Stimulated activated CD8-positive, alpha-beta memory T cell treated with anti-CD3 and anti-CD28 coated beads, Interleukin-2, amount 100 ng/mL, for 1 hour (primary cell): ENCODE data around the gene MB.
"Not testable (repeated sequence)": the region's sequence is repeated elsewhere in the genome, so short reads cannot be mapped to it uniquely, and the experiment has no call there.

ENCODE experiments used
- DNase-seq, 2 donors: peaks; one replicate each; pipeline ENCODE4 v3.0.0-alpha.2; 2020; ENCODE audit warnings: low read depth in 2 of 2

The MB gene

DNA sequence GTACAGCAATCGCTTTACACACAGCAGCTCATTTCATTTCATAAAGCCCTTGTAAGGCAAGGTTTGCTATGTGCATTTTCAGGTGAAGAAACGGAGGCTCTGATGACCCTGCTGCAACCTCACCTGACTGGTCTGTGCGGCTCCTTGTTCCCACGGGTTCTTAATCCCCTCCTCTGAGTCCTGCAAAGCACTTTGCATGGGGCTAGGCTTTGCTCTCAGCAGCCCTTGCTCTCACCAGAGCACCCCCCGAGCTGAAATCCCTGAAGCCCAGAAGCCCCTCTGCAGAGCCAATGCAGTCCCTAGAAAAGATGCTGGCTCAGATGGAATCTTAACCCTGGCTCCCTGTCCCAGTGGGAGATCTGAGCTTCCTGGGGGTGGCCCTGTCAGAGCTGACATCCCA, 20.1 kb upstream of the MB start:
- DNase-seq: no peak

DNA sequence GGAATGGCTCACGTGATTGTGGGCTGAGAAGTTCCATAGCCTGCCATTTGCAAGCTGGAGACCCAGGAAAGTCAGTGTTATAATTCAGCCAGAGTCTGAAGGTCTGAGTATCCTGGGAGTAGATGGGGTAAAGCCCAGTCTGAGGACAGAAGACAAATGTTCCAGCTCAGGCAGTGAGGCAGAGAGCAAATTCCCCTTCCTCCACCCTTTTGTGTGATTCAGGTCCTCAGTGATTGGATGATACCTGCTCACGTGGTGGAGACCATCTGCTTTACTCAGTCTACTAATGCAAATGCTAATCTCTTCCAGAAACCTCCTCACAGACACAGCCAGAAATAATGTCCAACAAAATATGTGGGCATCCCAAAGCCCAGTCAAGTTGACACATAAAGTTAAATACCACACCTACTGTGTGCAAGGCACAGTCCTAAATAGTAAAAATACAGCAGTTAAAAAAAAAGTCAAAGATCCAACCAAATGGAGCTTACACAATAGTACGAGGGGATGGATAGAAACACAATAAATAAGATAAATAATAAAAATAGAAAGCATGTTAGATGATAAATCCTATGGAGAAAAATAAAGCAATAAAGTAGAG, 17.9 kb upstream of the MB start:
- no peak for DNase-seq

DNA sequence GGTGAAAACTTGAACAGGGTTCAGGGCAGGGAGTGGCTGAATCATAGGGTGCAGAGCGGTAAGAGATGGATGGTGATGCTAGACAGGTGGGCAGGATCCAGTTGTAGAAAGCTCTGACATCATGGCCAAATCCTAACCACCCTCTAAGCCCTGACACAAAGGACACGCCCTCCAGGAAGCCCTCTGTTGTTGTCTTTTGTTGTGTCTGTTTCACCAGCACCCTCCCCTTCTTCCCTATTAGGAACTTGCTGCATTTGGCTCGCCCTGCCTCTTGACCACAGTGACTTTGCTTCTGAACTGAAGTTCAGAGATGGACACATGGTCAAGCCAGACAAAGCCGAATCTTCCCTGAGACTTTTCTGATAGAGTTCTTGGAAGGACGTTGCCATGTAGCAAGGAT, 16.9 kb upstream of the MB start:
- no peak for DNase-seq

DNA sequence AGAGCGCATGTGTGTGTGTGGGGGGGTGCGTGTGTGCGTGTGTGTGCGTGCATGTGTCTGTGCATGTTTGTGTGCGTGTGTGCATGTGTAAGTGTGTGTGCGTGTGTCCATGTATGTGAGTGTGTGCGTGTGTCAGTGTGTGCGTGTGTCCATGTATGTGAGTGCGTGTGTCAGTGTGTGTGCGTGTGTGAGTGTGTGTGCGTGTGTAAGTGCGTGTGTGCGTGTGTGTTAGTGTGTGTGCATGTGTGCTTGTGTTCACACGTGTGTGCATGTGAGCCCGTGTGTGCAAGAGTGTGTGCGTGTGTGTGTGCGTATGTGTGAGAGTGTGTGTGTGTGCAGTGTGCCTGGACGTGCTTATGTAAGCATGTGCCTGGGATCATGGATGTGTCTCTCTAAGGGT, 16.4 kb upstream of the MB start:
- DNase-seq: no peak

DNA sequence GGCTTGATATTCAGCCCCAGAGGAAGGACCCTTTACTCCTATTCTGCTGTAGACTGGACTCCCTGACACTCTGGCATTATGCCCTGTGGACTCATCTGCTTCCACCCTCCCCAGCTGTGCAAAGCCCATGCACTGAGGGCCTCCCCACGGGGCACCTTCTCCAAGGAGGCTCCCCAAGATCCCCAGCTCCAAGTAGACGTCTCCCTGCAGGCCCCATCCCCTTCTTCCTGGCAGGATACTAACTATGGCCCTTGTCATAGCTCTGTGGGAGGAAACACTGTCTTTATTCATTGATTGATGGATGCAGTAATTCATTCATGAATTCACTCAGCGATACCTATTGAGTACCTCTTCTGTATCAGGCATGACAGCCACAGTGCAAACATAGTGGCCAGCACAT, 15.8 kb upstream of the MB start:
- no peak for DNase-seq

DNA sequence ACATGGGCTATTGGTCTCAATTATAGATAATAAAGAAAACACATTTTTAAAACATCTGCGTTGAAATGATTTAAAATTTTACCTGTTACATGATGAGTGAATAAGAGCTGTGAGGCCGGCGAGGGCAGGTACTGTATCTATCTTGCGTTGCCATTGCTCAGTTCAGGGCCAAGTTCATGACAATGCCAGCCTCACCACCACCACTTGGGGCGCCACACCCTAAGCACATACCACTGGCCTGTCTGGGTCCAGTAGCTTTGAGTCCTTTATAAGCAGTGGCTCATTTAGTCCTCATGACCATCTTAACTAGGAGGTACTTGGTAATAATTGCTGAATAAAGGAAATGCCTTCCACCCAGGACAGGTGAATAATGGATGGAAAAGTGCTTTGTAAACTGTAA, 14.5 kb upstream of the MB start:
- no peak for DNase-seq

DNA sequence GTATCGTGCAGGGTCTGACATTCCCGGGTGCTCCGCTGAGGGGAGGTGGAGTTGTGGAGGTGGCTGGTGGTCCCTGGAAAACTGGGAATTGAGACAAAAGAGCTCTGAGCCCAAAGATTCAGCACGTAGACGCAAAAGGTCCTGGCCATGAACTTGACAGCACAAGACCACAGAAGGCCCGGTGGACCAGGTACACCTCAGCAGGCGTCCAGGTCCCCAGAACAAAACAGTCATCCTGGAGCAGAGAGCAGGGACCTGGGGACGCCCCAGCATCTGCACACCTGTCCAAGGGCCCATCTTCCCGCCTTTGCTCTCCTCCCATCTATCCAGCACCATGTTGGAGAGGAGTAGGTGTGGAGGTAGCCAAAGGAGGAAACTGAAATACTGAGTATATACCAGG, 13.8 kb upstream of the MB start:
- DNase-seq: no peak

DNA sequence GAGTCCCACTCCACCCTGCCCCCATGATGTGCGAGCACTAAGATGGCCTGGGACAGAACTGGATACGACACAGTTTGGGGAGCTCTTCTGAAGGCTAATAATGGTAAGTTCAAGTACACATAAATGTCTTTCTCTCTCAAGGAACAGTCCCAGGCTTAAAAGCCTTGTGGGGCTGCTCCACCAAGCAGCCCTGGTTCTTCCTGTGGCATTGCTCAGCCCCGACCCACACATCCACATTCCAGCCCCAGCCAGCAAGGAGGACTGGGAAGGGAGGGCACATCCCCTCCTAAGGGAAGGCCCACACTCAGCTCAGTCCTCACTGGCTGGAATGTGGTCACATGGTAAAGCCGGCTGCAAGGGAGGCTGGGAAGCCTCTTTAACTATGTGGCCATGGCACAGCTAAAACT, 13.3 kb upstream of the MB start:
- DNase-seq: no peak

DNA sequence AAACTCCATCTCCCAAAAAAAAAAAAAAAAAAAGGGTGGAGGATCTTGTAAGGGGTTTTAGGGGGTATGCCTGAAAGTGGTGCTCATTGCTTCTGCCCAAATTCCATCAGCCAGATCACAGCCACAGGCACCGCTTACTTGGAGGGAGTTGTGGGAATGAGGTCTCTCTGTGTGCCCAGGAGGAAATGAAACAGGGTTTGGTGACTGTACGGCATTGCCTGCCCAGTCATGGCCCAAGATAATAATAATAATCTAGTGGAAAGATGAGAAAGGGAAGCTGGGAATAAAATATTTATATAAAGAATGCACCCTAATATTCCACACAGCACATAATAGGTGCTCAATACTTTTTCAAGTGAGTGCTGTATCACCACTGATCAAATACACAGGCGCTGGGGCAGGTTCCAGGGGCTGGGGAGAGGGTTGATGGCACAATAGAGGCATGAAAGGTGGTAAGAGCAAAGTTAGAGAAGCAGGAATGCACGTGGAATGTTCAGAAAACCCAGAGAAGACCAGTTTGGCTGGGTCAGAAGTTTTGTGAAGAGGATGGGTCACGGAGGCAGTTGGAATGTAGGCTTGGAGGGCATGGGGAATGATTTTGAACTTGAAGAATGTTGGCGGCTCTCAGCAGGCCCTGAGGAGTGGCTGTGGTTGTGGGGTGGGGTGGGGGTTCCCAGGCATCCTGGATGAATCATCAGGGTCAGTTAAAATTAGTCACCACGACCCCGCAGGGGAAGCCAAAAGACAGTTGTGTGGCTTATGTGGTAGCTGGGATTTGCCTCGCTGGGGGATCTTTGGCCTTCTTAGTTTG, 12.5 kb upstream of the MB start:
- peak in 1 of 2 donors; percentile 21 for DNase-seq

DNA sequence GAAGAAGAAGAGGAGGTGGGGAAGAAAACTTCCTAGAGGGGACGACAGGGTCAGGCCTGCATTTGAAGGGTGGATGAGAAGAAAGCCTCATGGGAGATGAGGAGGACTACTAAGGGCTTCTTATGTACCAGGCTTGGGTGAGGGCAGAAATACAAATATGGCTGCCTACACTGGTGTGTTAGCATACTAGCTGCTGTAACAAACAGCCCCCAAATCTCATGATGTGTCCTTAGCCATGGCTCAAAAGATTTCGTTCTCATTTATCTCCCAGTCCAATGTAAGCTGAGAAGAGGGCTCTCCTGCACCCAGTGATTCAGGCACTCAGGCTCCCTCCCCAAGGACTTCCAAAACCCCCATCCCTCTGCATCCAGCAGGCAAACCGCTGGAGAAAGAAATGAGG, 11.6 kb upstream of the MB start:
- DNase-seq: no peak

DNA sequence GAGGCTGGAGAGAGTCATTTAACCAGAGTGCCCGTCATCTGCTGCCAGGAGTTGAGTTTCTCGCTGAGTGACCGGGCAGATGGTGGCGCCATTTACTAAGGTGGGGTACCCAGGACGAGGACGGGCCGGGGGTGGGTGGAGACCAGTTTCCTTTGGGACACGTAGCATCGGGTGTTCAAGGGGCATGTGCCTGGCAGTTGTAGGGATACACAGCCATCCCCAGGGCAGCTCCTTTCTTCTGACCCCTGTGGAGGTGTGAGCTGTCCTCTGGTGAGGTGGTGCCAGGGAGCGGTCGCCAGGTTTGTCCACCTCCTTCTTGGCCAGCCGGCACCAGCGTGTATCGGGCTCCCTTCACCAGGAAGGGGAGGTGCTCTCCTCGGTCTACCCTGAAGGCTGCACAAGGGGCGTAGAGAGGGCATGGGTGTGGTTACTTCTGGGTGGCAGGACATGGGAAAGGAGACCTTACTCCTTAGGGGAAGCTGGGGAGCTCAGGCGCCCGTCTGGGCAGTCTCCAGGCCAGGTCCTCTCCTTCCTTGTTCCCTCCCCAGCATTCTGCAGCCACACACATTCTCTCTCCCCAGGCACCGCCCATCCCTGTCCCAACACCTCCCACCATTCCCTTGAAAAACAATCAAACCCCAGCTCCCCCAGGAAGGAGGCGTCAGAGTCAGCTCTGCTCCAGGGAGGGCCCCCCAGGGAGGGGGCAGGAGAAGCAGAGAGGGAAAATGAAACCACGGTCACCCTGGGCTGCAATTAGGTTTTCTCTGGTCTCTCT, 10.3 kb upstream of the MB start:
- peak; percentile 21 to 29 for DNase-seq

DNA sequence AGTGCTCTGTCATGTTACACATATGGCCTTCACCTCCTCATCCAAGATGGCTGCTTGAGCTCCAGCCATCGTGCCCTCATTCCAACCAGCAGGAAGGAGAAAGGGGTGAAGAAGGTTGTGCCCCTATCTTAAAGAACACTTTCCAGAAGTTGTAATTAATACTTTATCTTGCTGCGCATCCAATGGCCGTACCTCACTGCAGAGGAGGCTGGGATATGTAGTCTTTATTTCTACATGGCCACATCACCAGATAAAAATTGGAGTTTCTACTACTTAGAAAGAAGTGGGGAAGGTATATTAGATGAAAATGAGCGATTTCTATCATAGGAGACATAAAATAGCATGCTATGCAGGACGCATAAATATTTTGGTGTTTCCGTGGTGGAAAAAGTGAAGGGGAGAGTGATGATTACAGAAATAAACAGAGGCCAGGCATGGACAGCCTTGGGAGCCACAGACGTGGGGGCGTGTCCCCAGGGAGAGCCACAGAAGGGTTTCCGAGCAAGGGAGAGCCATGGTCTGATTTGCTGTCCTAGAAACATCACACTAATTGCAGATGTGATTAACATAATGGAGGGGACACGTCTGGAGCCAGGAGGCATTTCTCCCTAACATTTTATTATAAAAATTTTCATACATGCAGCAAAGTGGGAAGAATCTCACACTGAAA, 8.8 kb upstream of the MB start:
- no peak for DNase-seq

DNA sequence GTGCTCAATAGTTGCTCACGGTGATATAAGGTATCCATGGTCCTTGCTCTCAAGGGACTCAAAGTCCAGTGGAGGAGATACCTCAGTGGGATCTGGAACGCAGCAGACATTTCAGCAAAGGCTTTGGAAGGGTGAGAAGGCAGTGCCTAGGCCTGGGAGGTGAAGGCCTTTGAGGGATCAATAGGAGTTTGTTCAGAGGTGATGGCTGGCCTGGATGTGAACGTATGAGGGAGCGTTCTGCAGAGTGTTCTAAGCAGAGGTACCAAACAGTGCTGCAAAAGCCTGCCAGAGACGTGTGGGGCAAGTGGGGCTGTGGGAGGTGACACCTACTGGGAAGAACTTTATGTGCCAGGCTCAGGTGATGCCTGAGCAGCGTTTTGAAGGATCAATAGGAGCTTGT, 7.4 kb upstream of the MB start:
- no peak for DNase-seq

DNA sequence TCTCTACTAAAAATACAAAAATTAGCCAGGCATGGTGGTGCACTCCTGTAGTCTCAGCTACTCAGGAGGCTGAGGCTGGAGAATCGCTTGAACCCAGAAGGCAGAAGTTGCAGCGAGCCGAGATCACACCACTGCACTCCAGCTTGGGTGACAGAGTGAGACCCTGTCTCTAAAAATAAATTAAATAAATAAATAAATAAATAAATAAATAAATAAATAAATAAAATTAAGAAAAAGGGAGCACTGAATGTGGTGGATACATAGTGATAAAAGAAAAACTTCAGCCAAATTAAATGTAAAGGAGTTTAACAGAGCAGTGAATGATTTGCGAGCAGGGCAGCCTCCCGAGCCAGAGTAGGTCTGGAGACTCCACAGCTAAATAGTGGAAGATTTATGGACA, 6.8 kb upstream of the MB start:
- not testable (repeated sequence) for DNase-seq

DNA sequence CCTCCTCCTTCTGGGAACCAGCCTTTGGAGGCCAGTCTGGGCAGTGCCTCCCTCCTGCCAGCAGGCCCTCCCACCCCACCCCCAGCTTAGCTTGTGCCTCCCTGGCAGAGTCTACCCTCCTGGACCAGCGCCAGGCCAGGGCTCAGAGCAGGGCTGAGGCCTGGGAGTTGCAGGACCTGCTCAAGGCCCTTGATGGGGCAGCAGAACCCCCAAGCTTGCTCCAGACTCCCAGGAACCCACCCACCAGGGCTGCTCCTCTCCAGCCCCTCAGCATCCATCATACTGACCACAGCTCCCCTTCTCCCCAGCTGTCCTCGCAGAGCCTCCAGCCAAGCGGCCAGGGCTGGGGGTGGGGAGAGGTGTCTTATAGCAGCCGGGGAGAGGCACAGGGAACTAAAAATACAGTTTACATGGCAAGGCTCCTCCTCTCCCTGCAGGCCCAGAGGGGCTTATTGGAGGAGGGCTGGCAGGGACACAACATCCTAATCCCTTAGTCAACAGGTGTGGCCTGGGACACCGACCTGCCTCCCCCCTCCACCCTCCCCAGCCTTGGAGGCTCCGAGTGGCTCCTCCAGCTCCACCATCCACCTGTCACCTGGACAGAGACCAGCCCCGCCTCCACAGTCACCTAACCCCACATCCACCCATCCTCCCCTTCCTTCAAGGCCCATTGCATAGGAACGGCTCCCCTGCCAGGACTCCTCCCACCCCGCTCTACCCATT, 5.2 kb upstream of the MB start:
- DNase-seq: no peak

DNA sequence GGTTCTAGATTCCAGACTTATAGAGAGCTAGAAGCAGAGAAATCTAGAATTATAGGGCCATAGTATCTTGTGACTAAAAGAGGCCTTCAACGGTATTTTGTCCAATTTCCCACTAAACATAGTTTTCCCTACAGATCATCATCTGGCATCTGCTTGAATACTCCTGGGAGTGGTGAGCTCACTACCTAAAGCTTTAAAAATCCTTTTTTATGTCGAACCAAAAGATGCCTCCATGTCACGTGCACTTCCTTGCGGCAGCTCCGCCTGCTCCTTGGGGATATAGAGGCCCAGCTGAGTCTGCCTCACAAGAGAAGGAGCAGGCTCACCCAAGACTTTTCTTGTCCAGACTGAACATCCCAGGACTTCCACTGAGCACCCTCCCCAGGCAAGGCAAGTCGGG, 4.3 kb upstream of the MB start:
- DNase-seq: no peak

DNA sequence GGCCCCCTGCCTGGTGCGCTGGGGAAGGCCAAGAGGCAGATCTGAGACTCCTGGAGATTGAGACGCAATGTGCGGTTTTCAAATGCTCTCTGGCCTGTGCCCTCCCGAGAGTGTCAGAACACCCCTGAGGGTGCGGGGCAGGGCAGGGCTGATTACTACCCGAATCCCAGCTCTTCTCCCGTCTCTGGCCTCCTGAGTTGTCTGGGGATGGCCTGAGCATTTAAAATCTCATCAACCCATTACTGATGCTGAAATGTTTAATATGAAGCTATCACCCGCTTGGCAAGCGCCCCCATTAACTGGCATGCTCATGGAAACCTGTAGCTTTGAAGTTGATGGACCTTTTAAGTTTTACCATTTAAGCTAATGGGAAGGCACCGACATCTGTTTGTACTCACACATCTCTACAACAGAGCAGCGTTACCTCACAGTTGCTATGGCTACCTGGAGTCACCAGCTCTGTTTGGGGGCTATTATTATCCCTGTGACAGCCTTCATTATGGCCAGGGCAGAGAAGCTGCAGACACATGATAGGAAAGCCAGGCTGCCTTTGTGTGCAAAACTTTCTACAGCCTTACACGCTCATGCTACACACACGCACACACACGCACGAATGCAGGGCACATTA, 3.6 kb upstream of the MB start:
- DNase-seq: no peak

DNA sequence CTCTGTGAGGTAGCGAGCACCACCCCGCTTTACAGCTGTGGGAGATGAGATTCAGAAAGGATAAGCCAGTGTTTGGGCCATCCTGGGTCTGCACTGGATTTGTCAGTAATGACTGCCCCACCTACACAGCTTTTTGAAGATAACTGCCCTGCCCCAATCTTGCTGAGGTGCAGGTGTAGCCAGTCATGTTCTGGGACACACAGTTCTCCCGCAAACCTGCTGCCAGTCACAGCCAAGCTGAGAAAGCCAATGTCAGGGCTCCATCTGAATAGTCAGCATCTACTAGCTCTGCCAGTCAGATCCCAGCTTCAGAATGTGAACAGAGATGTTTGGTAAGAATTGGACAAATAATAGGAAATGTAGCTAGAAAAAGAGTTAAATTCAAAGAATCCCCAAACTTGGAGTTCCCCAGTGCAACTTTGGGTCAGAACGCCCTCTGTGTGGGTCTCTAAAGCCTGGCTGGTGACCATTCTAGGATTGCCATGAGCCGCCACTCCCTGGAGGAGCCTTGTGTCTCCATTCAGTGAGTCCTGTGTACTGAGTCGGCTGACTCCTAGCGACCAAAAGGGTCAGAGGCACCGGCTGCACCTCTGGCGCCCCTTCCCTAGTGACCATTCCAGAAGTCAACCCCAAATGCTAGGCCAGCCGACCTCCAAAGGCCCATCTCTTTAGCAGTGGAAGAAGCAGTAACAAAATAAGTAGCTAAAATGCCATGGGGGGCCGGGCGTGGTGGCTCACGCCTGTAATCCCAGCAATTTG, 2.4 kb upstream of the MB start:
- no peak for DNase-seq

DNA sequence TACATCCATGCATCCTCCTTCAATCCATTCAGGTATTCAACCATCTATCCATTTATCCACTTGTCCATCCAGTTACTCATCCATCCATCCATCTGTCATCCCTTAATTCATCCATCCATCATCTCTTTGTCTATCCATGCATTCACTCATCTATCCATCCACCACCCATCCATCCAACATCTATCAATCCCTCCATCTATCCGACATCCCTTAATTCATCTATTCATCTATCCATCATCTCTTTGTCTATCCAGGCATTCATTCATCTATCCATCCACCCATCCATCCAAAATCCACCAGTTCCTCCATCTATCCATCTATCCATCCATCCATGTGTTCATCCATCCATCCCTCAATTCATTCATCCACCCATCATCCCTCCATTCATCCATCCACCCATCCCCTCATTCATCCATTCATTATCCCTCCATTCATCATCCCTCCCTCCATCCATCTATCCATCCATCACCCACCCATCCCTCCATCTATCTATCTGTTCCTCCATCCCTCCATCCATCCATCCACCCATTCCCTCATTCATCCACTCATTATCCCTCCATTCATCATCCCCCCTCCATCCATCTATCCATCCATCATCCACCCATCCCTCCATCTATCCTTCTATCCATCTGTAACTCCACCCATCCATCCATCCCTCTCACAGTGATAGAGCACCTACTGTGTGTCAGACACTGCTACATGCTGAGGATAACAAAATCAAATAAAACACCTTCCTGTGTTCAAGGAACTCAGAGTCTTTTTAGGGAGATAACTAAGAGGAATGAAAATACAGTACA, 1.5 kb upstream of the MB start:
- DNase-seq: no peak

DNA sequence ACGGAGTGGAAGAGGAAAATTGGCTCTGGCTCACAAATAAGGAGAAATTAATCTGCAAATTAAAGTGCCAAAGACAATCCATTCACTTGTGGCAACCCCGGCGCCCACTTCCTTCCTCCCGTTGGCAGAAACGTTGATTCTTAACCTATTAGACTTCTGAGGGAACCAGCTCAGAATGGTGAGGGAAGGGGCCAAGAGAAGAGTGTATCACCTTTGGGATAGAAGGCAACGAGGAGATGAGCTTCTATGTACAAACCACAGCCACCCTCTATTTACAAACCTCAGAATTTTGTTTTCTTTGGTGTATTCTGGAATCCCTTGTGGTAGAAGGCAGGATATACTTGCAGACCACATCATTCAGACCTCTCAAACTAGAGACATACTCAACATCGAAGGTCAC, 1.1 kb downstream of the MB start:
- no peak for DNase-seq
